Esophagus (tissue), 2 donors: ENCODE measurements around the gene JAG1. TPM values are rescaled to one million over a fixed set of nuclear protein-coding genes. Genes with fewer than 3 reads are reported as not detected.

Experiments
- H3K27ac ChIP-seq, 2 donors: one replicate each; pipeline ENCODE4 v1.5.1; 2013; ENCODE audit warnings: low read depth in 2 of 2, mild to moderate bottlenecking in 2 of 2, inconsistent platforms in 1 of 2, low read length in 1 of 2, moderate library complexity in 1 of 2
- H3K27me3 ChIP-seq, 2 donors: one replicate each; pipeline ENCODE4 v1.6.1; 2013; ENCODE audit warnings: low read length in 2 of 2, control low read depth in 1 of 2, mild to moderate bottlenecking in 1 of 2; ENCODE audit not compliant: insufficient read depth in 2 of 2, control insufficient read depth in 1 of 2
- H3K36me3 ChIP-seq, 2 donors: one replicate each; pipeline ENCODE4 v1.6.1; 2013; ENCODE audit warnings: low read length in 1 of 2; ENCODE audit not compliant: control insufficient read depth in 2 of 2, insufficient read depth in 2 of 2
- H3K4me1 ChIP-seq, 2 donors: one replicate each; pipeline ENCODE4 v1.6.1; 2013; ENCODE audit warnings: low read length in 1 of 2; ENCODE audit not compliant: control insufficient read depth in 2 of 2, insufficient read depth in 2 of 2
- H3K4me3 ChIP-seq, 2 donors: one replicate each; pipeline ENCODE4 v1.5.1; 2013; ENCODE audit warnings: low read length in 2 of 2, mild to moderate bottlenecking in 2 of 2, low read depth in 1 of 2, moderate library complexity in 1 of 2
- H3K9me3 ChIP-seq, 2 donors: one replicate each; pipeline ENCODE4 v1.6.1; 2013; ENCODE audit warnings: mild to moderate bottlenecking in 2 of 2, low read depth in 1 of 2, low read length in 1 of 2, moderate library complexity in 1 of 2; ENCODE audit not compliant: control insufficient read depth in 2 of 2, insufficient read depth in 1 of 2
- WGBS, 2 donors: extraction: QIAGEN DNeasy Blood & Tissue Kit; methylation state at CpG; one replicate each; pipeline ENCODE4 v1.1.7; 2013; 5-methylcytosine and 5-hydroxymethylcytosine counted together
- polyA plus RNA-seq, 2 donors: library from polyadenylated mRNA; stranded (reverse); fragments of 200-250 nt; gene quantifications; one replicate each; pipeline ENCODE4 v1.2.3, GENCODE V29; 2013
- donor health status: healthy with polysubstance abuse.
- donor health status: Bipolar disorder and iron deficiency.

Gene JAG1
- polyA plus RNA-seq, 2 donors, result 36.5 to 48.8 TPM

GRCh38 chr20:10670501-10671220 is 3.1 kb downstream of the JAG1 start:
- H3K36me3 ChIP-seq, result peaks cover 0 to 10% of the 10 kb centered on the region in 2 donors
- no peaks in the 10 kb centered on the region for H3K27me3 ChIP-seq
- peak overlapping the region; percentile 73 to 96 for H3K4me3 ChIP-seq
- WGBS, 2 donors, result 13 to 23% methylated on average over 18 of the region's 18 CpGs
- H3K27ac ChIP-seq, result peak overlapping the region; percentile 87 to 100
- H3K9me3 ChIP-seq, result no peaks in the 10 kb centered on the region
- H3K4me1 ChIP-seq, result peaks cover 0 to 12% of the 10 kb centered on the region in 2 donors

DNA sequence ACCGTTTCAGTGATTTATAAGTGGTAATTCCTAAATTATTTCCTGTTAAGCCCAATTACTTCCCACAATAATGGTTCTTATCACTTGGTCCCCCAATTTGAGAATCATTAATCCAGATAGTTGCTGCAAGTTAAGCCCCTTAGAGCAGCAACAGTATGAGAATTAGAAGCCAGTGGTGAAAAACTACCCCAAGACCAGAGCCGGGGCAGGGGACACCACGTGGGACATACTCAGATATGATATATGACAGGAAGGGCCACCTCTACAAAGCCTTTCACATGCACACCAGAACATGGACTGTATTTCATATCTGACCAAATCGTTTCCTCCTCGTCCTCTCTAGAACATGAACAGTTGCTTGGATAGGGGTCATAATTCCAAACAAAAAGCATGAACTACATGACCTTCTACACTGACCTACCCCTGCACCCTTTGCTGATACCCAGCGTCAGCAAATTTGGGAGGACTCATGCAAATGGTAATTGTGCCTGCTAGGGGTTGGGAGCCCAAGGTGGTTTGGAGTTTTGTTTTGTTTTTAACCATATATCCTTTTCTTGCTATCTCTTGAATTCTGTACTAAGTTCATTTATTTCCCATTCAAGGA is 3.9 kb downstream of the JAG1 start:
- H3K27me3 ChIP-seq, result no peaks in the 10 kb centered on the region
- no peaks in the 10 kb centered on the region for H3K9me3 ChIP-seq

GRCh38 chr20:10668677-10669368 is 5.0 kb downstream of the JAG1 start:
- H3K4me1 ChIP-seq, result peaks cover 0 to 12% of the 10 kb centered on the region in 2 donors
- H3K4me3 ChIP-seq, result peak overlapping the region in 1 of 2 donors; percentile 16
- WGBS, 2 donors, result 45 to 63% methylated on average over 7 of the region's 7 CpGs
- peak overlapping the region; percentile 45 to 85 for H3K27ac ChIP-seq
- no peaks in the 10 kb centered on the region for H3K9me3 ChIP-seq
- no peaks in the 10 kb centered on the region for H3K27me3 ChIP-seq
- H3K36me3 ChIP-seq, result peaks cover 0 to 10% of the 10 kb centered on the region in 2 donors

More for the DNA sequence above, 3.9 kb downstream of the JAG1 start:
- Histone ChIP-seq H3K4me3 (peak overlapping the region; percentile 40 to 73), H3K4me1 (peaks cover 0 to 12% of the 10 kb centered on the region in 2 donors), H3K36me3 (peaks cover 0 to 10% of the 10 kb centered on the region in 2 donors), H3K27ac (peak overlapping the region; percentile 81 to 100)
- 20 to 24% methylated on average over 6 of the region's 6 CpGs for WGBS, 2 donors

- Histone ChIP-seq H3K27me3 (no peaks in the 10 kb centered on the region), H3K36me3 (peaks cover 0 to 15% of the 10 kb centered on the region in 2 donors), H3K27ac (peak overlapping the region; percentile 85), H3K4me3 (peak overlapping the region in 1 of 2 donors; percentile 8), H3K9me3 (no peaks in the 10 kb centered on the region), H3K4me1 (peaks cover 0 to 12% of the 10 kb centered on the region in 2 donors)
- WGBS, 2 donors, result 51 to 62% methylated on average over 6 of the region's 6 CpGs
Measured at GRCh38 chr20:10667560-10668167, 6.1 kb downstream of the JAG1 start.

GRCh38 chr20:10667077-10667401 is 6.8 kb downstream of the JAG1 start:
- Histone ChIP-seq H3K4me1 (peaks cover 5 to 16% of the 10 kb centered on the region in 2 donors), H3K36me3 (peaks cover 0 to 19% of the 10 kb centered on the region in 2 donors), H3K9me3 (no peaks in the 10 kb centered on the region), H3K4me3 (peak overlapping the region; percentile 2 to 9), H3K27me3 (no peaks in the 10 kb centered on the region), H3K27ac (peak overlapping the region; percentile 85)
- 34 to 48% methylated on average over 20 to 21 of the region's 21 CpGs for WGBS, 2 donors

DNA sequence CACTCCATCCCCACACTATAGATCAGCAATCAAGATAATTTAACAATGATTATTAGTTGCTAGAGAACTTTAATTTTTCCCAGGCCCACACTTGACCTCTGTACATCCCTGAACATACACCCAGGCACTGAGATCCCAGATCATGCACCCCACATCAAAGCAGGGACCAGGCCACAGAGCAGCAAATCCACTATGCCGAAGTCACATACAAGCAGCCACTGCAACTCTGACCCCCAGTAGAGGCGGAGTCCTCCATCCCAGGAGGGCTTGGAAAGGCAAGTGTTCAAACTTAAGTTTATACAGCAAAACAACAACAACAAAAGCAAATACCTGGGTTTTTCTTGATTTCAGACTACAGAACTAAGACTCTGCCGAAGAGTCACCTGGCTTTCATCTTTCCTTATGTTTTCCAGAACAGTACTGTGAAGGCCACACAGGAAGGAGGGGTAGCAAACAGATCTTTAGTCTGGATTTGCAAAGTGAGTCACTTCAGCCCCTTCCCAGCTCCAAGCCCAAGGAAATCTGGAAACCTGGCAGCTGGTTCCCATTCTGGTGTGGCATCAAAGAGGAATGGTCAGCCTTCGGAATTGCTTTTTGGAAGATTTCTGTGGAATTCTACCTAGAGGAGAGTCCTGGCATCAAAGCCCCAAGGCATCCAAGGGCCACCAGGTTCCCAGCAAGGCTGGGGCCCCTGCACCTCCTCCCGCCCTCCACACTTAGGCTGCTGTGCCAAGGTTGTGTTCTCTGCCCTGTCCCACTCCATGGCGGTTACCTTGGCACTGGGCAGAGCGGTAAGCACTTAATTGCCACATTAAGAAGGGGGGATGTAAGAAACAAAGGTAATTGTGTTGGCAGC is 7.3 kb downstream of the JAG1 start:
- 44 to 57% methylated on average over 7 of the region's 7 CpGs for WGBS, 2 donors
- Histone ChIP-seq H3K4me1 (peaks cover 5 to 17% of the 10 kb centered on the region in 2 donors), H3K36me3 (peaks cover 3 to 25% of the 10 kb centered on the region in 2 donors), H3K27me3 (no peaks in the 10 kb centered on the region), H3K27ac (peak overlapping the region; percentile 85), H3K4me3 (peak overlapping the region in 1 of 2 donors; percentile 2), H3K9me3 (no peaks in the 10 kb centered on the region)

DNA sequence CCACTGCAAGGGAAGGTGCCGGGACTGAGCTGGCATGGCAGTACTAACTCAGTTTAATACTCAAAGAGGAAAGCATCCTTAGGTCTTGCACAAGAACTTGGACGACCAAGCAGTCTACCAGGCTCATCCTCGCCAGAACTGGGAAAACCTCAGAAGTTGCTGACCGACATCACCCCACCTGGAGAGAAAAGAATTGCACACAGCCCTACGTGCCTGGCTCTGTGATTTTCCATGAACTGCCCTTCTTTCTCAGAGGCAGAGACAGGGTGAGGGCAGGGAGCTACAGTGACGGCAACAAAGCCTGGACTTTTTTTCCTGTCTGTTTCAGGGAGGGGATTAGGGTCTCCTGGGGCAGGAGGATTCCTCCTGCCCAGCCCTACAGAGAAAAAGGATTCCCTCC is 8.0 kb downstream of the JAG1 start:
- Histone ChIP-seq H3K4me1 (peaks cover 5 to 20% of the 10 kb centered on the region in 2 donors), H3K4me3 (no peak overlapping the region)
- 27 to 29% methylated on average over 6 of the region's 6 CpGs for WGBS, 2 donors

GRCh38 chr20:10665027-10665561 is 8.7 kb downstream of the JAG1 start:
- WGBS, 2 donors, result 33% methylated on average over 7 of the region's 7 CpGs
- Histone ChIP-seq H3K4me3 (no peak overlapping the region), H3K27me3 (no peaks in the 10 kb centered on the region), H3K9me3 (no peaks in the 10 kb centered on the region), H3K36me3 (peaks cover 14 to 34% of the 10 kb centered on the region in 2 donors), H3K27ac (peak overlapping the region; percentile 80 to 85), H3K4me1 (peaks cover 5 to 25% of the 10 kb centered on the region in 2 donors)

More for the DNA sequence above, 8.0 kb downstream of the JAG1 start:
- Histone ChIP-seq H3K27ac (peak overlapping the region; percentile 85), H3K27me3 (no peaks in the 10 kb centered on the region), H3K36me3 (peaks cover 9 to 29% of the 10 kb centered on the region in 2 donors), H3K9me3 (no peaks in the 10 kb centered on the region)
